Activated B cell treated with CpG ODN at 0.5 μM for 24 hours (primary cell): ENCODE results near the gene TCEANC. TPM values are rescaled to one million over a fixed set of nuclear protein-coding genes. Genes with fewer than 3 reads are reported as not detected.

Source experiments
- ATAC-seq: fragments of 200-7000 bp; cut with Tn5 transposase; one replicate; pipeline ENCODE4 v1.10.0; 2021; ENCODE audit warnings: low read depth, mild to moderate bottlenecking, moderate library complexity
- CTCF ChIA-PET: fragments of 350-600 bp; sonication (Branson Sonifier 250); formaldehyde crosslinking; loops from one replicate; lab custom pipeline; 2021; ENCODE audit warnings: antibody characterized with exemption; lab: Charles Lee
- POLR2A ChIA-PET: fragments of 350-600 bp; sonication (Branson Sonifier 250); formaldehyde crosslinking; loops from one replicate; lab custom pipeline; 2021; ENCODE audit warnings: antibody characterized with exemption; lab: Charles Lee
- DNase-seq: peaks from one replicate; pipeline ENCODE4 v3.0.0; 2022
- H3K27ac Mint-ChIP-seq: one replicate; pipeline ENCODE4 v1.8.0; 2020; ENCODE audit warnings: mixed read lengths
- H3K27me3 Mint-ChIP-seq: one replicate; pipeline ENCODE4 v1.8.0; 2021; ENCODE audit warnings: mixed read lengths
- H3K36me3 Mint-ChIP-seq: one replicate; pipeline ENCODE4 v1.8.0; 2021; ENCODE audit warnings: low read depth, mixed read lengths
- H3K4me1 Mint-ChIP-seq: one replicate; pipeline ENCODE4 v1.8.0; 2021; ENCODE audit warnings: mixed read lengths
- H3K4me3 Mint-ChIP-seq: one replicate; pipeline ENCODE4 v1.8.0; 2020; ENCODE audit warnings: mild to moderate bottlenecking, mixed read lengths
- H3K9me3 Mint-ChIP-seq: one replicate; pipeline ENCODE4 v1.8.0; 2020; ENCODE audit warnings: mixed read lengths
- intact Hi-C: fragments of 100-400 bp; cut with micrococcal nuclease; formaldehyde crosslinking; loops from one replicate; pipeline ENCODE4 v1.15.1; 2024
- total RNA-seq: library from RNA; stranded (reverse); gene quantifications from 2 replicates; pipeline ENCODE4 v1.2.3, GENCODE V29; 2022
- TF ChIP-seq, protein P1 (sequence below): fragments of 200-600 bp; IDR thresholded peaks from one replicate; pipeline ENCODE4 v1.8.0; 2022; ENCODE audit warnings: antibody characterized with exemption, mild to moderate bottlenecking

TCEANC gene
- 5.1 and 5.9 TPM in 2 replicates for total RNA-seq

DNA sequence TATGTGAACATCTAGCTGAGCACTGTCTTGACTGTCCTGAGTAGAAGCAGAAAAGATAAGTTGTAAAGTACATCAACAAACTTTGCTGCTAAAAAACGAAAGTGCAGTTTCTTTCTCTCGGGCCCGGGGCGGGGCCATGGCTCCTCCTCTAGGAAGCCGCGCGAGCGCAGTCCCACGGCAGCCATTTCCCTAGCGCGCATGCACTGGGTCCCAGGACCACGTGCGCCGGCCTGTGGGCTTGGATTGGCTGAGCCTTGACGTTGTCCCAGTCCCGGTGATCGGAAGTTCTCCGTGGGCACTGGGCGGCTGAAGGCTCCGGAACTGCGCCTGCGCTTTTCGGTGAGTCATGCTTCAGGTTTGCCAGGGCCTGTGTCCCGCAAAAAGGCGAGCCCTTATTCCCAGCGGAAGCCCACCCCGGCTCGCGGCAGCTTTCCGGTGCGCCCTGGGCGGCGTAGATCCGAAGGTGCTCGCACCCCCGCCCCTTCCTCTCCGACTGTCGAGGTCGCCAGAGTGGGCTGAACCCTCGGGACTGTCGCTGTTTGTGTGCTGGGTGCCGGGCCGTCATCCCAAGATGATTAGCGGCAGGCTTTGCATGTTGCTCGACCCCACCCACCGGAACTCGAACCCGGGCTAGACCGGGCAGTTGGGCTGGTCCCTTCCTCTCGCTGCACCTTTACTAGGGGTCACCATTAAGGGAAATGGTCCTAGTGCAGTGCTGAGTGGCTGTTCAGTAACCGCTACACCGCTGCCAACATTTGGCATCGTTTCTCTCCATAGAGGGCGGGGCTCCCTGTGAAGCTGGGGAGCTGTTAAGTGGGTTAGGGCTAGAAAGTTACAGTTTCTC, at the start of gene TCEANC:
Gene TCEANC (plus strand): TSS at position 292 of the 844 bp plus-strand sequence. CDS start 9,368 bp downstream, outside the sequence.
- H3K9me3 Mint-ChIP-seq, result no peaks in the 10 kb centered on the region
- ChIA-PET POLR2A (interaction anchor here (0.6 to 2.0 kb wide), 10 partner anchors 36 to 679 kb away, joined by 3 to 12 read pairs (median 4); partner anchors contain the start of genes GEMIN8, OFD1, RAB9A and TRAPPC2), CTCF (interaction anchor here (1.4 kb wide), 1 partner anchor 81 kb away, joined by 4 read pairs; the partner anchor contains the start of genes OFD1 and TRAPPC2)
- peak within 1 kb of the TSS; percentile 91 for H3K27ac Mint-ChIP-seq
- peaks cover 18% of the 10 kb centered on the region for H3K36me3 Mint-ChIP-seq
- H3K27me3 Mint-ChIP-seq, result no peaks in the 10 kb centered on the region
- DNase-seq (peak; percentile 79), ATAC-seq (peak; percentile 93)
- TF ChIP-seq, protein P1, sequence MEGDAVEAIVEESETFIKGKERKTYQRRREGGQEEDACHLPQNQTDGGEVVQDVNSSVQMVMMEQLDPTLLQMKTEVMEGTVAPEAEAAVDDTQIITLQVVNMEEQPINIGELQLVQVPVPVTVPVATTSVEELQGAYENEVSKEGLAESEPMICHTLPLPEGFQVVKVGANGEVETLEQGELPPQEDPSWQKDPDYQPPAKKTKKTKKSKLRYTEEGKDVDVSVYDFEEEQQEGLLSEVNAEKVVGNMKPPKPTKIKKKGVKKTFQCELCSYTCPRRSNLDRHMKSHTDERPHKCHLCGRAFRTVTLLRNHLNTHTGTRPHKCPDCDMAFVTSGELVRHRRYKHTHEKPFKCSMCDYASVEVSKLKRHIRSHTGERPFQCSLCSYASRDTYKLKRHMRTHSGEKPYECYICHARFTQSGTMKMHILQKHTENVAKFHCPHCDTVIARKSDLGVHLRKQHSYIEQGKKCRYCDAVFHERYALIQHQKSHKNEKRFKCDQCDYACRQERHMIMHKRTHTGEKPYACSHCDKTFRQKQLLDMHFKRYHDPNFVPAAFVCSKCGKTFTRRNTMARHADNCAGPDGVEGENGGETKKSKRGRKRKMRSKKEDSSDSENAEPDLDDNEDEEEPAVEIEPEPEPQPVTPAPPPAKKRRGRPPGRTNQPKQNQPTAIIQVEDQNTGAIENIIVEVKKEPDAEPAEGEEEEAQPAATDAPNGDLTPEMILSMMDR, result no peak
- peak within 1 kb of the TSS; percentile 91 for H3K4me3 Mint-ChIP-seq
- peaks cover 13% of the 10 kb centered on the region for H3K4me1 Mint-ChIP-seq
- intact Hi-C loops, result loop anchor here (1.0 to 5.0 kb wide), 6 partner anchors 81 to 1682 kb away; partner anchors contain the start of genes OFD1, PIGA, PRPS2 and TRAPPC2

DNA sequence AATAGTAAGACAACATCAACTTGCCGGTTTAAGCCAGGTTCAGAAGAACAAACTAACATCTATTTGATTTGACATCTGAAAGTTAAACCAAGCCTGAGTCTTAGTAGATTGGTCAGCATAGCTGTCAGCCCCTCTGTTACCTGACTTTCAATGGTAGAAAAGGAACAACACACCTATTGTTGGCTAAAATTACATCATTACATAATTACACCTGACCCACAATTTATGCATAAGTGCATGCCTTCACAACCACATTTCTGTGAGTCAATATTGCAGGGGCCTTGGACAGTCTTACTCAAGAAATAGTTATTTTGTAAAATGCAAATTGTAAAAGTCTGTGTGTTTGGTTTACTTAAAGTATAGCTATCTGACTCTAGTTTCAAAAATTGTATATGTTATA, 47.3 kb upstream of the TCEANC start:
- no peak for DNase-seq
- no peak overlapping the region for H3K27ac Mint-ChIP-seq
- no peak overlapping the region for H3K4me3 Mint-ChIP-seq
- no peaks in the 10 kb centered on the region for H3K27me3 Mint-ChIP-seq
- TF ChIP-seq, protein P1, result no peak
- no peaks in the 10 kb centered on the region for H3K36me3 Mint-ChIP-seq
- H3K9me3 Mint-ChIP-seq, result no peaks in the 10 kb centered on the region
- H3K4me1 Mint-ChIP-seq, result peaks cover 1% of the 10 kb centered on the region
- intact Hi-C loops, result no loop called here
- POLR2A ChIA-PET, result no interaction called here
- ATAC-seq, result no peak
- CTCF ChIA-PET, result no interaction called here

GRCh38 chrX:13607331-13607995, 45.5 kb upstream of the TCEANC start:
- CTCF ChIA-PET, result no interaction called here
- no peaks in the 10 kb centered on the region for H3K36me3 Mint-ChIP-seq
- intact Hi-C loops, result no loop called here
- ATAC-seq, result no peak
- no peaks in the 10 kb centered on the region for H3K4me1 Mint-ChIP-seq
- no peak for DNase-seq
- no peaks in the 10 kb centered on the region for H3K9me3 Mint-ChIP-seq
- no peaks in the 10 kb centered on the region for H3K27me3 Mint-ChIP-seq
- TF ChIP-seq, protein P1, result no peak
- no peak overlapping the region for H3K27ac Mint-ChIP-seq
- POLR2A ChIA-PET, result no interaction called here
- H3K4me3 Mint-ChIP-seq, result no peak overlapping the region

DNA sequence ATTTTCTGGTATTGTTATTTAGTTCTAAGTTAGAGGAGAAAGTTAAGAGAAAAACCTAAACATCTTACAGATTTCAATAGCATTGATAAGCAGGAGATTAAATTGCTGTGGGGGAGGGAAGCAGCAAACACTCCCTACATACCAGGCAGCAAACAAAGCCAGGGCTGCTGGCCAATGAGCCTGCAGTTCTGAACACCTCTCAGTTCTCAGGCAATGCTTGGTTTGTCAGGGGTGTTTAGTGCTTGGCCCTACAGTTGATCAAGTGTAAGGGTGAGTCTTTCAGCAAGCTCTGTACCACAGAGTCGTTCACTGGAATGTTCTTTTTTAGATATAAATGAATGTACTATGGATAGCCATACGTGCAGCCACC, 45.0 kb upstream of the TCEANC start:
- TF ChIP-seq, protein P1, result no peak
- DNase-seq (no peak), ATAC-seq (no peak)
- CTCF ChIA-PET, result no interaction called here
- Mint-ChIP-seq H3K9me3 (no peaks in the 10 kb centered on the region), H3K4me1 (no peaks in the 10 kb centered on the region), H3K4me3 (no peak overlapping the region), H3K27ac (no peak overlapping the region), H3K36me3 (no peaks in the 10 kb centered on the region), H3K27me3 (no peaks in the 10 kb centered on the region)
- intact Hi-C loops, result no loop called here
- POLR2A ChIA-PET, result no interaction called here

- ChIA-PET POLR2A (no interaction called here), CTCF (interaction anchor here (1.0 kb wide), 1 partner anchor 132 kb away, joined by 3 read pairs; no protein-coding TSS in a partner anchor)
- Mint-ChIP-seq H3K27ac (no peak overlapping the region), H3K9me3 (no peaks in the 10 kb centered on the region), H3K4me1 (no peaks in the 10 kb centered on the region), H3K36me3 (no peaks in the 10 kb centered on the region), H3K27me3 (no peaks in the 10 kb centered on the region), H3K4me3 (no peak overlapping the region)
- DNase-seq (no peak), ATAC-seq (no peak)
- intact Hi-C loops, result no loop called here
- TF ChIP-seq, protein P1, result no peak
These were observed 38.8 kb upstream of the TCEANC start for GRCh38 chrX:13614154-13614553.
